Transverse colon (tissue), 4 donors: ENCODE results near the gene KRTCAP2. TPM values are rescaled to one million over a fixed set of nuclear protein-coding genes. Genes with fewer than 3 reads are reported as not detected.
"Not testable (repeated sequence)": the region's sequence is repeated elsewhere in the genome, so short reads cannot be mapped to it uniquely, and the experiment has no call there.

Experiments
- DNase-seq: peaks from one replicate; pipeline ENCODE4 v3.0.0-alpha.2; 2019
- H3K27ac ChIP-seq, 4 donors: fragments of 200-600 bp; sonication (generic); 2 replicates each; pipeline ENCODE4 v1.5.1; 2016 to 2018; ENCODE audit warnings: inconsistent platforms in 4 of 4
- H3K27me3 ChIP-seq: fragments of 200-600 bp; sonication (generic); 2 replicates; pipeline ENCODE4 v1.5.1; 2017; ENCODE audit warnings: inconsistent platforms
- H3K36me3 ChIP-seq, 4 donors: fragments of 200-600 bp; sonication (generic); 2 replicates each; pipeline ENCODE4 v1.5.1; 2017 to 2019; ENCODE audit warnings: inconsistent platforms in 4 of 4
- H3K4me1 ChIP-seq, 4 donors: fragments of 200-600 bp; sonication (generic); 2 replicates each; pipeline ENCODE4 v1.5.1; 2017 to 2020; ENCODE audit warnings: inconsistent platforms in 4 of 4
- H3K4me3 ChIP-seq, 4 donors: fragments of 200-600 bp; sonication (generic); 1 replicate in 1 of 4; 2 replicates in 3 of 4; pipeline versions ENCODE4 v1.5.1 to v1.6.1; 2017 to 2019; ENCODE audit warnings: inconsistent platforms in 4 of 4
- H3K9me3 ChIP-seq, 2 donors: fragments of 200-600 bp; sonication (generic); 2 replicates each; pipeline ENCODE4 v1.5.1; 2017 to 2019; ENCODE audit warnings: inconsistent platforms in 2 of 2
- EP300 ChIP-seq: sonication (generic); formaldehyde crosslinking; IDR thresholded peaks from one replicate; pipeline ENCODE4 v1.6.1; 2017; ENCODE audit warnings: antibody characterized with exemption, low read depth
- POLR2A ChIP-seq: fragments of 450-650 bp; IDR thresholded peaks from one replicate; pipeline ENCODE4 v1.6.1; 2016; ENCODE audit warnings: antibody characterized with exemption, mild to moderate bottlenecking, moderate library complexity
- POLR2AphosphoS5 ChIP-seq, 3 donors: sonication (generic); formaldehyde crosslinking; IDR thresholded peaks; one replicate each; pipeline ENCODE4 v1.6.1; 2016; ENCODE audit warnings: antibody characterized with exemption in 3 of 3
- WGBS, 2 donors: methylation state at CpG; one replicate each; pipeline ENCODE4 v1.1.5; 2018; ENCODE audit warnings: low coverage in 1 of 2; 5-methylcytosine and 5-hydroxymethylcytosine counted together
- in situ Hi-C, 4 donors: fragments of 200-750 bp; cut with MboI; loops; one replicate each; pipeline versions ENCODE4 v1.15.0 to v1.15.1; 2017; ENCODE audit warnings: low sequenced_read_pairs in 3 of 4, low pct_ligation_motif_present in 1 of 4, low pct_unique_long_range_greater_than_20kb in 1 of 4
- intact Hi-C: fragments of 100-400 bp; cut with DNase I; formaldehyde crosslinking; loops from one replicate; pipeline ENCODE4 v1.15.1; 2023; ENCODE audit warnings: low total_unique reads
- total RNA-seq, 4 donors: library from RNA; depleted of rRNA; stranded (reverse); fragments of >200 nt; gene quantifications; one replicate each; pipeline ENCODE4 v1.1.0, GENCODE V29; 2016
- TF ChIP-seq, protein P1 (sequence below), 5 experiments: fragments of 200-600 bp in 3 of 5; fragments of 450-650 bp in 2 of 5; sonication (generic) in 3 of 5; IDR thresholded peaks; 1 replicate in 2 of 5; 2 replicates in 3 of 5; pipeline ENCODE4 v1.5.1; 2016 to 2017; ENCODE audit warnings: antibody characterized with exemption in 5 of 5, inconsistent platforms in 3 of 5, mild to moderate bottlenecking in 2 of 5, moderate library complexity in 1 of 5

The KRTCAP2 gene
- total RNA-seq, 4 donors from 2014 or later = 106 to 240 (median 131) TPM

DNA sequence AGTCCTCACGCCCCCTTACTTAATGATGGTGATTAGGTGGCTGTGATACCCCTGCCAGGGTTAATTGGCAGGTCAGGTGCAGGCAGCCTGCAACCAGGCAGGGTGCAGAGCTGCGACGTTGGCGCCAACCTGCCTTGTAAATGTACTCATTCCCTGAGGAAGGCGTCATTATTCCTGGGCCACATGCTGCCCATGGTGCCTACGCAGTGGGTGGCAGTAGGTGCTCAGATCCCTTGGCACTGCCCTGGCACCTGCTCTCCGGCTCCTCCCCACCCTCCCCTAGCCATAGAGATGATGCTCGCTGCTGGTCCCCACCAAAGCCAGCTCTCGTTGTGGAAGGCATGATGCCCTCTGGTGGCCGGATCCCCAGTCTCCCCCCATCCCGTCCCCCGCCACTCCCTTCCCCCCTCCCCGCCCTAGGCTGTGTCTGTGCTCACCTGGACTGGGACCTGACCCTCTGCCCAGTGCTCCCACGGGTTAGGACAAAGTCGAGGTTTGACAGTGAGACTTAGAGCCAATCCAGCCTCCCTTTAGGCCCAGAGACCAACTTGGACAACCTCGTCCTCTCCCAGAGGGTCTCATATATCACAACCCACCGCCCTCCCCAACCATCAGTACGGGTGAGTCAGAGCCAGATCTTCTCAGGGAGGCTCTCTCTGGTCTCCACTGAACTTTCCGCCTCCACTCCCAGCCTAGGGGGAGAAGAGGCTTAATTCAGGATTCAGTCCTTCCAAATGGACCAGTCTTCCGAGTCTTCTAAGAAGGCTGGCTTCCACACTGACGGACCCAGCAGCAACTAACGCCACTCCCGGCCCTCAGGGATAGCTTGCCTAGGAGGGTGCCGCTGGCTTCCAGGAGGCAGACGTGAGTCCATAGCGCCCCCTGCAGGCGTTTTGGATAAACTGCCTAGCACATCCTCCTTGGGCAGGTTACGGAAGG lies 5.7 kb downstream of the KRTCAP2 start:
- no peak overlapping the region for H3K4me3 ChIP-seq
- intact Hi-C loops = loop anchor here (2.0 kb wide), 1 partner anchor 73 kb away; no protein-coding TSS in a partner anchor

DNA sequence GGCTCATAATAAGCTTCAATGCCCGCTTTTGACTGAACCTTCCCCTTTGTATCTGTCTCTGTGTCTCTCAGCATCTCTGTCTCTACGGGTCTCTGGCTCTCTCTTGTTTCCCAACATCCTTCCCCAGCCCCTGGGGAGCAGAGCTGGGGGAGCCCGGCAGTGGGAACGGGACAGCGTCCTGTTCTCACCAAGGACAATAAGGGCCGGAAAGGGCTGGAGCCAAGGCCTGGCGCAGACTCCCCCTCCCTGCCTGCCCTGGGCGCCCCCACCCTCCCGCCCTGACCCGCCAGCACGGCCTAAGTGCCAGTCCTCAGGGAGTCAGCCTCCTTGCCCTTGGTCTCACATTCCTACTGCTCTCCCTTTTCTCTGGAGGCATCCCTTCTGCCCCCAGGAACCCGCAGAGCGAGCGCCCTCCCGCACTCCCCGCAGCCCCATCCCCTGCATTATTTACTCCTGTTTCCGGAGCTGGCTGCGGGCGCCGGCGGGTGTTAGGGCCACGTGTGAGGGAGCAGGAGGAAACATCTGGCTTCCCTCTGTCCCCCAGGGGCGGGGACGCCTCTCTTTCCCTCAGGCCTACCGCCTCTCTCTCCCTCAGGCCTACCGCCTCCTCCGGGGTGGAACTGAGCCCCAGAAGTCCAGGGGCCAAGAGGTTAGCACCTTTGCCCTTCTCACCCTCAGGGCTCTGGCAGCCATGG lies 6.5 kb downstream of the KRTCAP2 start:
- intact Hi-C loops = loop anchor here (2.0 kb wide), 1 partner anchor 72 kb away; no protein-coding TSS in a partner anchor
- peak; percentile 31 for DNase-seq
- in situ Hi-C loops = loop anchor here (5.0 to 25.0 kb wide), 3 partner anchors 72 to 254 kb away; no protein-coding TSS in a partner anchor
- H3K27me3 ChIP-seq = no peaks in the 10 kb centered on the region
- peaks cover 9 to 17% (median 11%) of the 10 kb centered on the region in 4 donors for H3K4me1 ChIP-seq
- WGBS, 2 donors = 42 to 83% methylated on average over 2 to 27 of the region's 27 CpGs
- no peak for TF ChIP-seq EP300
- TF ChIP-seq POLR2AphosphoS5 (IDR thresholded peaks at IDR 0.05) = no peak
- TF ChIP-seq POLR2A = no peak
- TF ChIP-seq, protein P1, sequence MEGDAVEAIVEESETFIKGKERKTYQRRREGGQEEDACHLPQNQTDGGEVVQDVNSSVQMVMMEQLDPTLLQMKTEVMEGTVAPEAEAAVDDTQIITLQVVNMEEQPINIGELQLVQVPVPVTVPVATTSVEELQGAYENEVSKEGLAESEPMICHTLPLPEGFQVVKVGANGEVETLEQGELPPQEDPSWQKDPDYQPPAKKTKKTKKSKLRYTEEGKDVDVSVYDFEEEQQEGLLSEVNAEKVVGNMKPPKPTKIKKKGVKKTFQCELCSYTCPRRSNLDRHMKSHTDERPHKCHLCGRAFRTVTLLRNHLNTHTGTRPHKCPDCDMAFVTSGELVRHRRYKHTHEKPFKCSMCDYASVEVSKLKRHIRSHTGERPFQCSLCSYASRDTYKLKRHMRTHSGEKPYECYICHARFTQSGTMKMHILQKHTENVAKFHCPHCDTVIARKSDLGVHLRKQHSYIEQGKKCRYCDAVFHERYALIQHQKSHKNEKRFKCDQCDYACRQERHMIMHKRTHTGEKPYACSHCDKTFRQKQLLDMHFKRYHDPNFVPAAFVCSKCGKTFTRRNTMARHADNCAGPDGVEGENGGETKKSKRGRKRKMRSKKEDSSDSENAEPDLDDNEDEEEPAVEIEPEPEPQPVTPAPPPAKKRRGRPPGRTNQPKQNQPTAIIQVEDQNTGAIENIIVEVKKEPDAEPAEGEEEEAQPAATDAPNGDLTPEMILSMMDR (IDR thresholded peaks at IDR 0.05) = no peak
- no peaks in the 10 kb centered on the region for H3K9me3 ChIP-seq
- H3K4me3 ChIP-seq = no peak overlapping the region
- peak overlapping the region in 2 of 4 donors; percentile 46 to 54 for H3K27ac ChIP-seq
- no peaks in the 10 kb centered on the region for H3K36me3 ChIP-seq

More for the DNA sequence above, 5.7 kb downstream of the KRTCAP2 start:
- H3K36me3 ChIP-seq = no peaks in the 10 kb centered on the region
- WGBS, 2 donors = 6% methylated on average over 23 of the region's 28 CpGs; no CpG with 5 or more reads in 1 of the 2 donors
- H3K27ac ChIP-seq = peak overlapping the region in 3 of 4 donors; percentile 28 to 54 (median 46)
- H3K27me3 ChIP-seq = no peaks in the 10 kb centered on the region
- in situ Hi-C loops = loop anchor here (5.0 to 25.0 kb wide), 3 partner anchors 73 to 255 kb away; no protein-coding TSS in a partner anchor
- no peaks in the 10 kb centered on the region for H3K9me3 ChIP-seq
- DNase-seq = peak; percentile 94
- H3K4me1 ChIP-seq = peaks cover 15 to 24% (median 18%) of the 10 kb centered on the region in 4 donors
- TF ChIP-seq POLR2AphosphoS5 (IDR thresholded peaks at IDR 0.05) (no peak), EP300 (no peak), POLR2A (no peak)
- TF ChIP-seq, protein P1 (IDR thresholded peaks at IDR 0.05) = peak; percentile 86 to 97 (median 93)

DNA sequence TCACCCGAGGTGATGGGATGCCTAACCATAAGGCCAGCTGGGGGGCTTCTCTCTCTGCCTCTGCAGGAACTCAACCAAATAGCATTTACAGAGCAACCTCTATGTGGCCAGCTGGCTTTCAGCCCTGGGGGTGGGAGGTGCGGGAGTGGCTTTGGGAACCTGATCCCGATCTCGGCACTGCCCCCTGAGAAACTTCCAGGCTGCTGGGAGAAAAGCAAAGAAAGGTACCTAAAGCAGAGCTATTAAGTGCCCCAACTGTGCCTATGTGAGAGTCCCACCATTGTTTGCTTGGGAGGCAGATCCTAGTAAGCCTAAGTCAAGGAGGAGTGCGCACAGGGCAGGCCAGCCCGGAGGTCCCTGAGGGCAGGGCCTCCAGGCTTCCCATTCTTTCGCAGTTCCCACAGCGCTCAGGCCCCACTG lies 7.0 kb downstream of the KRTCAP2 start:
- H3K9me3 ChIP-seq = no peaks in the 10 kb centered on the region
- TF ChIP-seq POLR2A = no peak
- no peak for TF ChIP-seq POLR2AphosphoS5 (IDR thresholded peaks at IDR 0.05)
- no peak for TF ChIP-seq EP300
- TF ChIP-seq, protein P1 (IDR thresholded peaks at IDR 0.05) = no peak
- H3K27me3 ChIP-seq = no peaks in the 10 kb centered on the region
- intact Hi-C loops = loop anchor here (2.0 kb wide), 1 partner anchor 71 kb away; no protein-coding TSS in a partner anchor
- 68 to 78% methylated on average over 5 to 8 of the region's 8 CpGs for WGBS, 2 donors
- DNase-seq = no peak
- peak overlapping the region in 2 of 4 donors; percentile 46 to 54 for H3K27ac ChIP-seq
- H3K4me1 ChIP-seq = peaks cover 9 to 17% (median 11%) of the 10 kb centered on the region in 4 donors
- H3K36me3 ChIP-seq = no peaks in the 10 kb centered on the region
- in situ Hi-C loops = loop anchor here (5.0 to 25.0 kb wide), 3 partner anchors 71 to 254 kb away; no protein-coding TSS in a partner anchor
- H3K4me3 ChIP-seq = no peak overlapping the region

DNA sequence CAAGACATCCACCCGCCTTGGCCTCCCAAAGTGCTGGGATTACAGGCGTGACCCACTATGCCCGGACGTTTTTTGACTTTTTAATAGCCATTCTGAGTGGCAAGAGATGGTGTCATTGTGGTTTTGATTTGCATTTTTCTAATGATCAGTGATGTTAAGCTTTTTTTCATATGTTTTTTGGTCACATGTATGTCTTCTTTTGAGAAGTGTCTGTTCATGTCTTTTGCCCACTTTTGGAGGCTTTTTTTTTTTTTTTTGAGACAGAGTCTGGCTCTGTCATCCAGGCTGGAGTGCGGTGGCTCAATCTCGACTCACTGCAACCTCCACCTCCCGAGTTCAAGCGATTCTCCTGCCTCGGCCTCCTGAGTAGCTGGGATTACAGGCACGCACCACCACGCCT lies 8.5 kb downstream of the KRTCAP2 start:
- intact Hi-C loops = not testable (repeated sequence)

DNA sequence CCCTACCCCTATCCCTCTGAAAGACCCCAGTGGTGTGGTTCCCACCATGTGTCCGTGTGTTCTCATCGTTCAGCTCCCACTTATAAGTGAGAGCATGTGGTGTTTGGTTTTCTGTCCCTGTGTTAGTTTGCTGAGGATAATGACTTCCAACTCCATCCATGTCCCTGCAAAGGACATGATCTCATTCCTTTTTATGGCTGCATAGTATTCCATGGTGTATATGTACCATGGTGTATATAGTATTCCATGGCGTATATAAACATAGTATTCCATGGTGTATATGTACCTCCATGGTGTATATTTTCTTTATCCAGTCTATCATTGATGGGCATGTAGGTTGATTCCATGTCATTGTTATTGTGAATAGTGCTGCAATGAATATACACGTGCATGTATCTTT lies 9.3 kb downstream of the KRTCAP2 start:
- DNase-seq, H3K36me3 ChIP-seq, intact Hi-C loops, H3K27me3 ChIP-seq, H3K9me3 ChIP-seq, H3K4me3 ChIP-seq, H3K27ac ChIP-seq: not testable (repeated sequence)
- in situ Hi-C loops = loop anchor here in 2 of 4 donors (10.0 to 25.0 kb wide), 2 partner anchors 69 to 251 kb away; no protein-coding TSS in a partner anchor
- peaks cover 9 to 17% (median 11%) of the 10 kb centered on the region in 4 donors for H3K4me1 ChIP-seq
- WGBS, 2 donors = 94% methylated on average over 2 to 4 of the region's 4 CpGs

More for the DNA sequence above, 8.5 kb downstream of the KRTCAP2 start:
- 89 to 95% methylated on average over 6 to 11 of the region's 11 CpGs for WGBS, 2 donors
- H3K4me3 ChIP-seq, DNase-seq, H3K36me3 ChIP-seq, H3K9me3 ChIP-seq, H3K27me3 ChIP-seq, H3K27ac ChIP-seq: not testable (repeated sequence)
- H3K4me1 ChIP-seq = peaks cover 9 to 17% (median 11%) of the 10 kb centered on the region in 4 donors
- in situ Hi-C loops = loop anchor here (5.0 to 25.0 kb wide), 3 partner anchors 70 to 252 kb away; no protein-coding TSS in a partner anchor

DNA sequence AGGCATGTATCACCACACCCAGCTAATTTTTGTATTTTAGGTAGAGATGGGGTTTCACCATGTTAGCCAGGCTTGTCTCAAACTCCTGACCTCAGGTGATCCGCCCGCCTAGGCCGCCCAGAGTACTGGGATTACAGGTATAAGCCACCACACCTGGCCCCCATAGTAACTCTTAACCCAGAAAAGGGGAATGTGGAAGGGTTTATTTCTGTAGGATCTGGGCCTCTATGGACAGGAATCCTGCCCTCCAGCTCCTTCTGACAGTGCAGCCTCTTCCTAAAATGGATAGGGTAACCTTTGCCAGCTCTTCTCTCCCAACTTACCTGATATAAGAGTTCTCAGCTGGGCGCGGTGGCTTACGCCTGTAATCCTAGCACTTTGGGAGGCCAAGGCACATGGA lies 10.5 kb downstream of the KRTCAP2 start:
- H3K9me3 ChIP-seq, DNase-seq, intact Hi-C loops, H3K27me3 ChIP-seq, H3K27ac ChIP-seq, H3K4me3 ChIP-seq, H3K36me3 ChIP-seq: not testable (repeated sequence)
- in situ Hi-C loops = loop anchor here in 2 of 4 donors (10.0 to 25.0 kb wide), 2 partner anchors 68 to 250 kb away; no protein-coding TSS in a partner anchor
- H3K4me1 ChIP-seq = peaks cover 7 to 12% (median 8%) of the 10 kb centered on the region in 4 donors
- WGBS, 2 donors = 93% methylated on average over 4 of the region's 6 CpGs; no CpG with 5 or more reads in 1 of the 2 donors
